Upper lobe of right lung (tissue), 1 donor: Measurements from ENCODE around the gene CDON. TPM values are rescaled to one million over a fixed set of nuclear protein-coding genes. Genes with fewer than 3 reads are reported as not detected.
A peak's percentile ranks its signal among the peaks of the same experiment; 100 is the strongest.

Experiments used
- ATAC-seq: fragments of 200-7000 bp; cut with Tn5 transposase; one replicate; pipeline ENCODE4 v1.9.1; 2020; ENCODE audit warnings: mild to moderate bottlenecking, moderate library complexity
- DNase-seq: peaks from one replicate; pipeline ENCODE4 v3.0.0-alpha.2; 2020
- H3K27ac ChIP-seq: fragments of 200-600 bp; one replicate; pipeline ENCODE4 v1.8.0; 2022
- H3K27me3 ChIP-seq: fragments of 200-600 bp; one replicate; pipeline ENCODE4 v1.8.0; 2022; ENCODE audit warnings: mild to moderate bottlenecking
- H3K36me3 ChIP-seq: fragments of 200-600 bp; one replicate; pipeline ENCODE4 v1.8.0; 2022
- H3K4me1 ChIP-seq: fragments of 200-600 bp; one replicate; pipeline ENCODE4 v1.8.0; 2022
- H3K4me3 ChIP-seq: fragments of 200-600 bp; one replicate; pipeline ENCODE4 v1.8.0; 2022; ENCODE audit warnings: mild to moderate bottlenecking
- H3K9me3 ChIP-seq: fragments of 200-600 bp; one replicate; pipeline ENCODE4 v1.8.0; 2022
- CTCF ChIP-seq: fragments of 200-600 bp; IDR thresholded peaks from one replicate; pipeline ENCODE4 v1.8.0; 2022; ENCODE audit warnings: antibody characterized with exemption
- intact Hi-C: fragments of 100-400 bp; cut with DNase I; formaldehyde crosslinking; loops from one replicate; pipeline ENCODE4 v1.11.0; 2022
- total RNA-seq: library from RNA; stranded (reverse); fragmentation: NEBNext Ultra II Directional; extraction: Animal tissue kit (Norgen Biotek cat#: 25700); gene quantifications from one replicate; pipeline ENCODE4 v1.2.1, GENCODE V29; 2021
- donor health status: DM: no; HTN: yes; CAD: no; lungs with severe emphysema.

The CDON gene
- total RNA-seq, 1 donor from 2014 or later: 13.3 TPM

GRCh38 chr11:126086248-126086647 lies 23.6 kb upstream of the CDON start:
- Histone ChIP-seq H3K27ac (no peak overlapping the region), H3K9me3 (no peaks in the 10 kb centered on the region), H3K36me3 (no peaks in the 10 kb centered on the region), H3K27me3 (no peaks in the 10 kb centered on the region), H3K4me3 (no peak overlapping the region), H3K4me1 (no peaks in the 10 kb centered on the region)
- no peak for ATAC-seq
- intact Hi-C loops: no loop called here
- DNase-seq: no peak
- TF ChIP-seq CTCF: no peak

- H3K4me3 ChIP-seq: no peak overlapping the region
- H3K4me1 ChIP-seq: no peaks in the 10 kb centered on the region
- H3K9me3 ChIP-seq: no peaks in the 10 kb centered on the region
- intact Hi-C loops: no loop called here
- no peaks in the 10 kb centered on the region for H3K36me3 ChIP-seq
- no peak for TF ChIP-seq CTCF
- DNase-seq: no peak
- peak; percentile 82 for ATAC-seq
- no peak overlapping the region for H3K27ac ChIP-seq
- H3K27me3 ChIP-seq: no peaks in the 10 kb centered on the region
Measured at GRCh38 chr11:126084608-126084912, 21.9 kb upstream of the CDON start.

- TF ChIP-seq CTCF: no peak
- DNase-seq (no peak), ATAC-seq (peak; percentile 13)
- Histone ChIP-seq H3K9me3 (no peaks in the 10 kb centered on the region), H3K36me3 (no peaks in the 10 kb centered on the region), H3K27me3 (no peaks in the 10 kb centered on the region), H3K27ac (no peak overlapping the region), H3K4me3 (no peak overlapping the region), H3K4me1 (no peaks in the 10 kb centered on the region)
- intact Hi-C loops: no loop called here
Measured at GRCh38 chr11:126083829-126084607, 21.4 kb upstream of the CDON start.

- intact Hi-C loops: no loop called here
- no peaks in the 10 kb centered on the region for H3K36me3 ChIP-seq
- no peaks in the 10 kb centered on the region for H3K9me3 ChIP-seq
- H3K4me3 ChIP-seq: no peak overlapping the region
- H3K4me1 ChIP-seq: no peaks in the 10 kb centered on the region
- DNase-seq (no peak), ATAC-seq (no peak)
- H3K27me3 ChIP-seq: no peaks in the 10 kb centered on the region
- H3K27ac ChIP-seq: no peak overlapping the region
- TF ChIP-seq CTCF: no peak
Measured at GRCh38 chr11:126082251-126083109, 19.8 kb upstream of the CDON start.

- ATAC-seq: no peak
Measured at GRCh38 chr11:126081915-126082250, 19.2 kb upstream of the CDON start.

More at GRCh38 chr11:126081915-126082250, 19.2 kb upstream of the CDON start:
- H3K9me3 ChIP-seq: no peaks in the 10 kb centered on the region
- no peak overlapping the region for H3K27ac ChIP-seq
- H3K36me3 ChIP-seq: no peaks in the 10 kb centered on the region
- H3K4me1 ChIP-seq: no peaks in the 10 kb centered on the region
- TF ChIP-seq CTCF: no peak
- DNase-seq: no peak
- no peak overlapping the region for H3K4me3 ChIP-seq
- intact Hi-C loops: no loop called here
- no peaks in the 10 kb centered on the region for H3K27me3 ChIP-seq
